ENCODE measurements around the gene FARP2. TPM values are rescaled to one million over a fixed set of nuclear protein-coding genes. Genes with fewer than 3 reads are reported as not detected.

Gene FARP2
- polyA plus RNA-seq, 1 of the 3 experiments (the other 2 are of a cell fraction), result 11.5 TPM

- Histone ChIP-seq H3K27me3 (ENCODE audit: insufficient read depth) (no peaks in the 10 kb centered on the region), H3K9me3 (no peaks in the 10 kb centered on the region), H3K27ac (ENCODE audit: low read depth in 2 of 2, low read length in 1 of 2) (no peak overlapping the region), H3K9ac (no peak overlapping the region), H3K4me1 (ENCODE audit: control insufficient read depth in 1 of 2, insufficient read depth in 2 of 2, low read depth in 1 of 2, low read length in 1 of 2) (peaks cover 0 to 8% of the 10 kb centered on the region in 2 experiments; a peak in 1 of 4 replicates), H3K9me2 (no peaks in the 10 kb centered on the region), H3K4me2 (no peak overlapping the region), H3K36me3 (replicated peaks in 1 of 2; ENCODE audit: control insufficient read depth in 1 of 2, insufficient read depth in 2 of 2, low read length in 1 of 2) (peaks cover 6 to 69% of the 10 kb centered on the region in 2 experiments), H3F3A (replicated peaks; ENCODE audit: insufficient read depth) (no peaks in the 10 kb centered on the region), H3K79me2 (ENCODE audit: insufficient read depth) (peaks cover 5% of the 10 kb centered on the region; the same call in 1 of the 2 replicates), H3K4me3 (ENCODE audit: low read depth in 2 of 2, low read length in 1 of 2) (no peak overlapping the region), H2AFZ (ENCODE audit: low read depth) (no peak overlapping the region), H4K20me1 (ENCODE audit: insufficient read depth) (peaks cover 15% of the 10 kb centered on the region; the same call in 1 of the 2 replicates)
- CTCF ChIA-PET, result interaction anchor here (1.0 to 1.4 kb wide), 2 partner anchors 11 to 16 kb away, joined by 3 read pairs; no protein-coding TSS in a partner anchor
- POLR2A ChIA-PET, result no interaction called here
- 95% methylated on average over 19 of the region's 28 CpGs for whole genome bisulfite sequencing (ENCODE audit: low lambda C conversion rate)
- TF ChIP-seq TEAD4 (IDR thresholded peaks at IDR 0.05; ENCODE audit: borderline replicate concordance, insufficient read depth) (no peak), RFX5 (IDR thresholded peaks at IDR 0.05; ENCODE audit: low read length) (no peak)
- DNase-seq, result no peak
Observed at GRCh38 chr2:241496003-241496707, 140.1 kb downstream of the FARP2 start.

- Histone ChIP-seq H3K9ac (no peak overlapping the region), H3K9me3 (no peaks in the 10 kb centered on the region), H3K4me1 (ENCODE audit: control insufficient read depth in 1 of 2, insufficient read depth in 2 of 2, low read depth in 1 of 2, low read length in 1 of 2) (no peaks in the 10 kb centered on the region; a peak in 1 of 4 replicates), H3K36me3 (replicated peaks in 1 of 2; ENCODE audit: control insufficient read depth in 1 of 2, insufficient read depth in 2 of 2, low read length in 1 of 2) (peaks cover 6 to 70% of the 10 kb centered on the region in 2 experiments), H3K4me3 (ENCODE audit: low read depth in 2 of 2, low read length in 1 of 2) (no peak overlapping the region), H3K4me2 (no peak overlapping the region), H3K27ac (ENCODE audit: low read depth in 2 of 2, low read length in 1 of 2) (no peak overlapping the region), H3K9me2 (no peaks in the 10 kb centered on the region), H2AFZ (ENCODE audit: low read depth) (no peak overlapping the region), H4K20me1 (ENCODE audit: insufficient read depth) (peaks cover 22% of the 10 kb centered on the region; the same call in 1 of the 2 replicates), H3F3A (replicated peaks; ENCODE audit: insufficient read depth) (no peaks in the 10 kb centered on the region), H3K27me3 (ENCODE audit: insufficient read depth) (no peaks in the 10 kb centered on the region), H3K79me2 (ENCODE audit: insufficient read depth) (peaks cover 16% of the 10 kb centered on the region)
- CTCF ChIA-PET, result interaction anchor here (2.1 kb wide), 1 partner anchor 7 kb away, joined by 8 read pairs; no protein-coding TSS in a partner anchor
- POLR2A ChIA-PET, result no interaction called here
- WGBS (ENCODE audit: low lambda C conversion rate), result 98% methylated on average over 9 of the region's 29 CpGs
- TF ChIP-seq SMC3 (IDR thresholded peaks at IDR 0.05; ENCODE audit: low read depth, low read length) (no peak), RAD21 (IDR thresholded peaks at IDR 0.05; ENCODE audit: low read length) (no peak), ELF1 (IDR thresholded peaks at IDR 0.05) (no peak), USF2 (IDR thresholded peaks at IDR 0.05; ENCODE audit: borderline replicate concordance, low read depth, low read length) (no peak), SIN3A (IDR thresholded peaks at IDR 0.05; ENCODE audit: borderline replicate concordance, low read depth, low read length) (no peak), MEF2A (IDR thresholded peaks at IDR 0.05; ENCODE audit: borderline replicate concordance, low read depth) (no peak), RFX5 (IDR thresholded peaks at IDR 0.05; ENCODE audit: low read length) (no peak), MXI1 (IDR thresholded peaks at IDR 0.05; ENCODE audit: low read depth, low read length) (no peak), YY1 (IDR thresholded peaks at IDR 0.05; ENCODE audit: low read depth) (no peak), CTCF (IDR thresholded peaks at IDR 0.05) (no peak), REST (IDR thresholded peaks at IDR 0.05; ENCODE audit: low read depth, low read length) (no peak), FOXM1 (IDR thresholded peaks at IDR 0.05; ENCODE audit: low read depth) (no peak)
- DNase-seq, result no peak
Observed at GRCh38 chr2:241496904-241497877, 141.1 kb downstream of the FARP2 start.
